Measurements from ENCODE around the gene ACVR1B. TPM values are rescaled to one million over a fixed set of nuclear protein-coding genes. Genes with fewer than 3 reads are reported as not detected.

ACVR1B gene
- total RNA-seq, 2 experiments from 2014 or later, result 7.5 to 8.6 TPM

GRCh38 chr12:52032804-52033445, 81.4 kb downstream of the ACVR1B start:
- POLR2A ChIA-PET, result interaction anchor here (1.1 to 4.2 kb wide), 10 partner anchors 12 to 61 kb away, joined by 3 to 26 read pairs (median 5); partner anchors contain the start of genes ATG101, NR4A1 and TAMALIN
- intact Hi-C loops (cut with micrococcal nuclease), result no loop called here
- CTCF ChIA-PET, result interaction anchor here (0.7 to 19.6 kb wide), 11 partner anchors 9 to 612 kb away, joined by 3 to 602 read pairs (median 9); partner anchors contain the start of genes ATG101, NR4A1 and SMIM41
- Mint-ChIP-seq H3K27me3 (no peaks in the 10 kb centered on the region), H3K36me3 (ENCODE audit: low read depth) (peaks cover 1% of the 10 kb centered on the region), H3K9me3 (no peaks in the 10 kb centered on the region), H3K4me1 (ENCODE audit: low read depth) (peaks cover 41% of the 10 kb centered on the region), H3K4me3 (peak overlapping the region; percentile 75), H3K27ac (peak overlapping the region; percentile 88)
- ATAC-seq (peak; percentile 93), DNase-seq (peak; percentile 96)
- no peak for TF ChIP-seq CTCF (IDR thresholded peaks at IDR 0.05)

GRCh38 chr12:52033446-52034140, 82.1 kb downstream of the ACVR1B start:
- ChIA-PET CTCF (interaction anchor here (0.7 to 19.6 kb wide), 8 partner anchors 8 to 107 kb away, joined by 3 to 602 read pairs (median 160); partner anchors contain the start of genes ATG101, NR4A1 and SMIM41), POLR2A (interaction anchor here (1.1 to 4.2 kb wide), 9 partner anchors 8 to 62 kb away, joined by 3 to 26 read pairs (median 5); partner anchors contain the start of genes ATG101, NR4A1 and TAMALIN)
- ATAC-seq, result no peak
- TF ChIP-seq CTCF (IDR thresholded peaks at IDR 0.05), result no peak
- peaks cover 6% of the 10 kb centered on the region for H3K36me3 Mint-ChIP-seq (ENCODE audit: low read depth)
- H3K4me1 Mint-ChIP-seq (ENCODE audit: low read depth), result peaks cover 46% of the 10 kb centered on the region
- DNase-seq, result no peak
- no peaks in the 10 kb centered on the region for H3K9me3 Mint-ChIP-seq
- no peaks in the 10 kb centered on the region for H3K27me3 Mint-ChIP-seq
- peak overlapping the region; percentile 75 for H3K4me3 Mint-ChIP-seq
- H3K27ac Mint-ChIP-seq, result peak overlapping the region; percentile 88
- intact Hi-C loops (cut with micrococcal nuclease), result no loop called here

- POLR2A ChIA-PET, result interaction anchor here (2.2 kb wide), 1 partner anchor 10 kb away, joined by 6 read pairs; no protein-coding TSS in a partner anchor
- H3K9me3 Mint-ChIP-seq, result no peaks in the 10 kb centered on the region
- H3K36me3 Mint-ChIP-seq (ENCODE audit: low read depth), result peaks cover 7% of the 10 kb centered on the region
- ATAC-seq (no peak), DNase-seq (no peak)
- no peak for TF ChIP-seq CTCF (IDR thresholded peaks at IDR 0.05)
- H3K4me3 Mint-ChIP-seq, result no peak overlapping the region
- intact Hi-C loops (cut with micrococcal nuclease), result no loop called here
- CTCF ChIA-PET, result interaction anchor here (0.8 to 19.6 kb wide), 5 partner anchors 11 to 86 kb away, joined by 3 to 313 read pairs (median 3); no protein-coding TSS in a partner anchor
- peaks cover 61% of the 10 kb centered on the region for H3K4me1 Mint-ChIP-seq (ENCODE audit: low read depth)
- H3K27me3 Mint-ChIP-seq, result no peaks in the 10 kb centered on the region
- no peak overlapping the region for H3K27ac Mint-ChIP-seq
Observed at GRCh38 chr12:52035190-52035589, 83.7 kb downstream of the ACVR1B start.

- no peak for TF ChIP-seq CTCF (IDR thresholded peaks at IDR 0.05)
- Mint-ChIP-seq H3K4me3 (peak overlapping the region; percentile 65), H3K27ac (peak overlapping the region; percentile 71), H3K27me3 (no peaks in the 10 kb centered on the region), H3K36me3 (ENCODE audit: low read depth) (peaks cover 7% of the 10 kb centered on the region), H3K4me1 (ENCODE audit: low read depth) (peaks cover 68% of the 10 kb centered on the region), H3K9me3 (no peaks in the 10 kb centered on the region)
- ATAC-seq (no peak), DNase-seq (no peak)
- POLR2A ChIA-PET, result interaction anchor here (1.1 to 2.2 kb wide), 2 partner anchors 10 to 15 kb away, joined by 6 to 9 read pairs; partner anchors contain the start of gene NR4A1
- CTCF ChIA-PET, result interaction anchor here (1.2 to 19.6 kb wide), 4 partner anchors 12 to 47 kb away, joined by 3 to 310 read pairs (median 4); no protein-coding TSS in a partner anchor
- intact Hi-C loops (cut with micrococcal nuclease), result no loop called here
Observed at GRCh38 chr12:52035926-52036325, 84.4 kb downstream of the ACVR1B start.

Data from activated CD8-positive, alpha-beta T cell treated with anti-CD3 and anti-CD28 coated beads for 36 hours (primary cell).